ELF-1 (cell line): ENCODE measurements around the gene GIPC1.
"Not testable (repeated sequence)": the region's sequence is repeated elsewhere in the genome, so short reads cannot be mapped to it uniquely, and the experiment has no call there.

Experiments
- DNase-seq: peaks from one replicate; pipeline ENCODE4 v3.0.0-alpha.2; 2016; ENCODE audit warnings: low read depth, low spot score

Gene GIPC1, protein sequence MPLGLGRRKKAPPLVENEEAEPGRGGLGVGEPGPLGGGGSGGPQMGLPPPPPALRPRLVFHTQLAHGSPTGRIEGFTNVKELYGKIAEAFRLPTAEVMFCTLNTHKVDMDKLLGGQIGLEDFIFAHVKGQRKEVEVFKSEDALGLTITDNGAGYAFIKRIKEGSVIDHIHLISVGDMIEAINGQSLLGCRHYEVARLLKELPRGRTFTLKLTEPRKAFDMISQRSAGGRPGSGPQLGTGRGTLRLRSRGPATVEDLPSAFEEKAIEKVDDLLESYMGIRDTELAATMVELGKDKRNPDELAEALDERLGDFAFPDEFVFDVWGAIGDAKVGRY

DNA sequence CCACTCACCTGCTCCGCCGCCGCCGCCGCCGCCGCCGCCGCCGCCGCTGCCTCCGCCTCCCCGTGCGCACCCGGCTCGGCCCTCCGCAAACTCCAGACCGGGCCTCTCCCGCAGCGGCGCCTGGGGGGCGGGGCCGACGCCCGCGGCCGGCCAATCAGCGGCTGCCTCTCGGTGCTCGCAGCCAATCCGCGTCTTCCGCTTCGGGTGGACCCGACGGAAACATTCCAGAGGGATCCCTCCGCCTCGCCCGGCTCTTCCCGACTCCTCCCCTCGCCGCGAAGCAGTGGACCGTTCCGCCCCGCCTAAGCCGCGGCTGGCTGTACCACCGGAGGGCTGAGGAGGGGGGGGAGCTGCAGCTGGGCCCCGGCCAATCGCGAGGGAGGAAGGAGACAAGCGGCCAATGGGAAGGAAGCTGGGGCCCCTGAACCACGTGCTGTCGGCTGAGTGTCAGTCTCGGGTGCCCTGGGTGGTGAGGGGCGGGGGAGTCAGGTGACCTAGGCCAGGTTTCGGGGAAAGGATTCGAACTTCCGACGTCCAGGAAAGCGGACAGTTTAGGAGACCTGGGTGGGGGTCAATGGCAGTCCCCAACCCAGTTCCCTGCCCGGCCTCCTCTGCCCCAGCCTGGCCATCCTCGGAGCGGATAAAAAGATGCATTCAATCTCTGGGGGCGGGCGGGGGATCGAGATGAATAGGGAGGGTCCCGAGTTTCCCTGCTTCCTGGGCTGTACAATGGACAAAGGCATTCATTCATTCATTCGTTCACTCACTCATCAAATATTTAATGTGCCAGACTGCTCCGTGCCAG is at the start of gene GIPC1:
Gene GIPC1 (minus strand): TSS at position 99 of the 805 bp plus-strand sequence. CDS start 13,151 bp downstream, outside the sequence.
- peak; percentile 100 for DNase-seq

DNA sequence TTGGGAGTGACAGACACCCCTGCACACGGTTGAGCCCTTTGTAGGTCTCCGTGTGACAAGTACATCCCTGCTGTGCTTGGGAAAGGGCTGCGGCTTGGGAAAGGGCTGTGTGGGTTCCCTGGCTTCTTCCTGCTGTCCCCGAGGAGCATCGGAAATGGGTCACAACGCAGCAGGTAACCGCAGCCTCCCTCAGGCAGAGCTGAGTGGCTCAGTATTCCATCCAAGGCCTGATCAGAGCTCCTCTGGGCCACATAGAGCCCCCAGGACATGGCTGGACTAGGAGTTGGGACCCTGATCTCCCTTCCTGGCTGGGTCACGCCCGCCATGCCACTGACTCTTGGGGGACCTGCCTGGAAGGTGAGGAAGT is 49.8 kb upstream of the GIPC1 start:
- DNase-seq, result no peak

DNA sequence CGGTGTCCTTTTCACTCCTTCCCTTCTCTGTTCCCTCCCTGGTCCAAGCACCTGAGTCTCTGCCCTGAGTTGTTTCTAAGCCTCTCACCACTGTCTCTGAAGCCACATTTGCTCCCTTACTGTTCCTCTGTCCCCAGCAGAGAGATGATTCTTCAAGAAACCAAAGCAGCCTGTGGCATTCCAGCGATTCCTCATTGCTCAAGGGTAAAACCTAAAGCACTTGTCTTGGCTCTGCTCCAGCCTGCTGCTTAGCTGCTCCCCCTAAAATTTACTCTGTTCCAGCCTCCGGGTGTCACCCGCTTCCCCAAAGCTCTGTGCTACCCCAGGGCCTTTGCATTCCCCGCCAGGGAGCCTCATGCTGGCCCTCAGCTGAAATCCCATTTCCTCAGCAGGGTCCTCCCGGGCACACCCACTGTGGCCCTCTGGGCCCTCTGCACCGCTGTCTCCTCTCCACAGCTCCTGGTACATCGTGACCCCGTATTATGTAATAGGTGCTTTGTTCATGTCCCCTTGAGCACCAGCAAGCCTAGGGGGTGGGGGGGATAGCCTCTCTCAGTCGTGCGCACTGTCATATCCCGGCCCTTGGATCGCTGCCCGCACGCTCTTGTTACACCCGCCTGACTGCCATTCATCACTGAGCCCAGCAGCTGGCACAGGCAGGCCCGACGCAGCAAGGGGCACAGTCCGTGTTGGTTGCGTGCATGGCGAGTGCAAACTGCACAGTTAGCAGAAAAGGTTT is 49.2 kb upstream of the GIPC1 start:
- DNase-seq, result no peak

DNA sequence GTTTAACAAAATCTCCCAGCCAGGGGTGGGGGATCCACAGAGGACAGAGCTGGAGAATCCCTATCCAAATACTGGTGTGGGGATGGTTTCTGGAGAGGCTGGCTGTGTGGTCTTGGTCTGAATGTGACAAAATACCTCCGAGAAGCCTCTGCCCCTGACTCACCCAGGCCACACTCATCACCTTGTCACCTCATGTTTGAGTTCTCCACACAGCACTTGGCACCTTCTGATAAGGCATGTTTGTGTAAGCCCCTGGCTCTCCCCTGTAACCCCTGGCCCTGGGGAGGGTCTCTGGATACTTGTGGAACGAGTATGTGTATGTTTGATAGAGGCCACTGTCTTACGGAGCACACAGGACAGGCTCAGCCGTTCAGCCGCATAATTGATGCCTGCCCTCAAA is 48.1 kb upstream of the GIPC1 start:
- DNase-seq, result no peak

DNA sequence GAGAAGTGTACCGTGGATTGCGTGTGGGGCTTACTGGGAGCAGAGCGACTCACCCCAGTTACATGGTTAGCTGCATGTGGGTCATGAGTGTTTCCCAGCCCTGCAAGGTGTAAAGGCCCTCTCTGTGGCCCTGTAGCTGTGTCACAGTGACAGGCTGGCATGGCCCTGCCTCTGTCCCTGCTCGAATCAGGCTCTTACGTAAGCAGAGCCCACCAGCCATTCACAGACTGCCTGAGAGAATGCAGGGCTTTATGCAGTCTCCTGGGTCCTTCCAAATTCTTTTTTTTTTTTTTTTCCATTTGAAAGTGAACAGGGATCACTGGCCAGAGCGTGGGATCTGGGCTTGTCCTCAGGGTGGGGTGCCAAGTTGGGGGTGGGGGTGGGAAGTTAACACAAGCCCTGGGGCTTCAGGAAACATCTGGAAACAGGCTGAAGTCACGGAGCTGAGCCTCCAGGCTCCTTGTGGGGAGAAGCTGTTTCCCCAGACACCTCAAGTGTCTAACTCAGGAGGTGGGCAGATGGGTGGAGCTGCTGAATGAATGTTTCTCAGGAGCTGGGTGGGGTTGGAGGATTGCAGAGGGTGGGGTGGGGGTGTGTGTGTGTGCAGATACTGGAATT is 46.9 kb upstream of the GIPC1 start:
- no peak for DNase-seq

DNA sequence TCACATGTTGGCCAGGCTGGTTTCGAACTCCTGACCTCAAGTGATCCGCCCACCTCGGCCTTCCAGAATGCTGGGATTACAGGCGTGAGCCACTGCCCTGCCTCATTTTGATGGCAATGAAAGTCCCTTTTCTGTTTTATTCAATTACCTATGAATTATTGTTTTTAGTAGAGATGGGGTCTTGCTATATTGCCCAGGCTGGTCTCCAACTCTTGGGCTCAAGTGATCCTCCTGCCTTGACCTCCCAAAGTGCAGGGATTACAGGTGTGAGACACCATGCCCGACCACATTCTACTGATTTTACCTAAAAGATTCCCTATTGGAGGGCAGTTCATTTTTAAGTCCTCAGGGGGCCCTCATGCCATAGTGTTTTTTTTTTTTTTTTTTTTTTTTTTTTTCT is 46.1 kb upstream of the GIPC1 start:
- DNase-seq, result not testable (repeated sequence)

DNA sequence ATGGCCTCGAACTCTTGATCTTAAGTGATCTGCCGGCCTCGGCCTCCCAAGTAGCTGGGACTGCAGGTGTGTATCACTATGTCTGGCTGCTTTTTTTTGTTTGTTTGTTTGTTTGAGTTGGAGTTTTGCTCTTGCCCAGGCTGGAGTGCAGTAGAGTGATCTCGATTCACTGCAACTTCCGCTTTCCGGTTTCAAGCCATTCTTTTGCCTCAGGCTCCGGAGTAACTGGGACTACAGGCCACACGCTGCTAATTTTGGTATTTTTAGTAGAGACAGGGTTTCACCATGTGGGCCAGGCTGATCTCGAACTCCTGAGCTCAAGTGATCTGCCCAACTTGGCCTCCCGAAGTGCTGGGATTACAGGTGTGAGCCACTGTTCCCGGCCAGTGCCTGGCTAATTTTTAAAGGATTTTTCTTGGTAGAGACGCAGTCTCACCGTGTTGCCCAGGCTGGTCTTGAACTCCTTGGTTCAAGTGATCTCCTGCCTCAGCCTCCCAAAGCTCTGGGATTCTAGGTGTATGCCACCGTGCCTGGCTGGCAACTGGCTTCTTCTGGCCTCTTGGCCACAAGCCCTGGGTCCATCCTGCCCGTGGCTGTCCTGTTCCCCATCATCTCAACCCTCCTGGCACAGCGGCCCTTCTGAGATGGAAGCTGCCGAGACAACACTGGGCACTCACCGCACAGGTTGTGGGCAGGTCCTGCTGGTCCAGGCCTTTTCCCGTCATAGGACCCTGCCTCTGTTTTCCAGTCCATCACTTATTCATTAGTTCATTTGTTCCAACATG is 45.0 kb upstream of the GIPC1 start:
- DNase-seq, result no peak

DNA sequence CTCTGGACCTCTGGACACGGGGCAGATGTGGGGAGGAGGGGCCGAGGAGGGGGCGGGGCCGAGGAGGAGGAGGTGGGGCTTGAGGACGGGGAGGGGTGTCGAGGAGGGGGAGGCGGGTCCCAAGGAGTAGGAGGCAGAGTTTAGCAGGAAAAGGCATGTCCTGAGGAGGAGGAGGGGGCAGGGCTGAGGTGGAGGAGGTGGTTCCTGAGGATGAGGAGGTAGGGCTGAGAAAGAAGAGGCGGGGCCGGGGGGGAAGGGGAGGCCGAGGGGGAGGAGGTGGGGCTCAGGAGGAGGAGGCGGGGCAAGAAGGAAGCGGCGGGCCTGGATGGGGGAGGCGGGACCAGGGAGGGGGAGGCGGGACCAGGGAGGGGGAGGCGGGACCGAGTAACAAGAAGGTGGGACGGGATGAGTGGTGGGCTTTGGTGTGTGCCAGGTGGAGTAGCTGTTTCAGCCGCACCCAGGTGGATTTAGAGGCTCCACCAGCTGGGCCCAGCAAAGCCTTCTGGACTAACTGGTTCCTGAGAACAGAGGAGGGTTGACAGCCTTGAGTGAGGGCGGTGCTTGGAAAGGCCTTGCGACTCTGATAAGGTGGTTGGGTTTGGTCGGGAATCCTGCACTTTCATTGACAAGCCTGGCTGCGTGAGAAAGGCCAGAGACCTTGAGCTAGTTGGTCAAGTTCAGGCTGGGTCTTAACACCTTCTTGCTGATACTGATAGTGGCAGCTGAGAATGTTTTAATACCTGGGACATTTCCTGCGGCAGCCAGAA is 41.2 kb upstream of the GIPC1 start:
- peak; percentile 95 for DNase-seq

DNA sequence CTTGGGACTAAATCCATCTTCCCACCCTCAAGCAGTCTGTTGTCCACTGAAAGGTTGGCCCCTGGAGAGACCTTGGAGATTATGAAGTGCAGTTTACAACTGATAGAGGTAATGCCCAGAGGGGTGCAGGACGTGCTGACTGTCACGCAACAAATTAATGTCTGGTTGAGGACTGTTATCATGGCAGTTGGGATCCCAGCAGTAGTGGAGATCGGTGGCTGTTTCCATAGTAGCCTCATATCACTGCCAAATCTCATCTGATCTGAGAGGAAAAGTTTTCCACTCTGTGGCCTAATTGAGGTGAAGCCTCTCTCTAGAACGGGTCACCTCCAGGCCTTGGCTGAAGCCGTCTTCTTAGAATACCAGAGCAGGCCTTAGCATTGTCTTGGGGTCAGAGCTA is 37.5 kb upstream of the GIPC1 start:
- no peak for DNase-seq

DNA sequence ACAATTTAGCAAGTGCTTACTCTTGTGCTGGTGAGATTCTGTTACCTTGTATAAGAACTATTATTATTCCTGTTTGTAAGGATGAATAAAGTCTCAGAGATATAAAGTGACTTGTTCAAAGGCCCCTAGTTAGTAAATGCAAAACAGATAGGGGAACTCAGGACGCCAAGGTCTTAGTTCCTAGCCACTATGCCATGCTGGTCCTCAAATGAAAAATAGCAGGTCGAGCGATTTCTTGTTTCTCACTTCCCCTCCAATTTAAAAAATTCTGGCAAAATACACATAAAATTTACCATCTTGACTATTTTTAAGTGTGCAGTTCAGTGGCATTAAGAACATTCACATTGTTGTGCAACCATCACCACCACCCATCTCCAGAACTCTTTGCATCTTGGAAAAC is 34.6 kb upstream of the GIPC1 start:
- DNase-seq, result no peak

DNA sequence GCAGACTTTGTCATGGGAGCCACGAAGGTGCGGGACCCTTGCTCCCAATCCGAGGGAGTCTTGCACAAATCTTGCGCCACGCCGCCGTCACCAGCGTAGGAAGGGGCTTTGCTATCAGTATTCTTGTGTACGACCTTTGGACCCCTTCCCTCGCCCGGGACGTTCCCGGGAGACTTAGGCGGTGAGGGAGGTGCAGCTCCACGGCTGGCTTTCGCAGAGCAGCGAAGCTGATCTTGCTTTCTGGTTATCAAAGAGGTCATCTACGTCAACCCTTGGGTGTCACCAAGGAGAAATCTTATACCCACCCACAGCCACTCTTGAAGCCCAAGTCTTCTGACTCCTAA is 34.0 kb upstream of the GIPC1 start:
- DNase-seq, result no peak

DNA sequence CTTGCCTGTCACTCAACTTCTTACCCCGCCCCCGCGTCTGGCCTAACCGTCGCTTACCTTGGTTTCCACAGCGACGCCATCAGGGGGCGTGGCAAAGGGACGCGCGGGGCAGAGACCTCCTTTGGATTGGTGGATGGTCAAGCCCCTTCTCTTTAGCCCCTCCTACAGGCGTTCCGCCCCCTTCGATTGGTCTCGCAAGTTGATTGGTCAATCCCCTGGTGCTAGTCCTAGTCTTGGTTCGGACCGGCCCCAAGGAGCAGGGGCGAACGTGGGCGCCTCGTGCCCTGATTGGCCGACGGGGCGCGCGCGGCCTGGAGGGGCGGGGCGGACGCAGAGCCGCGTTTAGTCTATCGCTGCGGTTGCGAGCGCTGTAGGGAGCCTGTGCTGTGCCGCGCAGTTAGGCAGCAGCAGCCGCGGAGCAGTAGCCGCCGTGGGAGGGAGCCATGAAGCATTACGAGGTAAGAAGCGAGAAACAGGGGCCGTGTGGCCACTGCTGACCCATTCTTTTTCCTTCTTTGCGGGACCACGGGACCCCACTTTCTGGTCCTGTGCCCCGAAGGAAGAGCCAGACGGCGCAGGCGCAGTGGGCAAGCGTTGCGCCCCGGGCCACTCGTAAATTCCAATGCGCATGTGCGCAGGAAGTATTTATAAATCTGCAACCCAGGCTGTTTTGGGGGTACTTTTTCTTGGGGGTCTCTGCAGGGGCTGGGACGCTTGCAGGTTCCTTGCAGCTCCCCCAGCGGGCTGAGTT is 33.5 kb upstream of the GIPC1 start, which contains the start of gene TECR:
Gene TECR (plus strand): TSS at position 341 of the 751 bp plus-strand sequence. CDS start 103 bp downstream, at position 444.
- peak; percentile 100 for DNase-seq

DNA sequence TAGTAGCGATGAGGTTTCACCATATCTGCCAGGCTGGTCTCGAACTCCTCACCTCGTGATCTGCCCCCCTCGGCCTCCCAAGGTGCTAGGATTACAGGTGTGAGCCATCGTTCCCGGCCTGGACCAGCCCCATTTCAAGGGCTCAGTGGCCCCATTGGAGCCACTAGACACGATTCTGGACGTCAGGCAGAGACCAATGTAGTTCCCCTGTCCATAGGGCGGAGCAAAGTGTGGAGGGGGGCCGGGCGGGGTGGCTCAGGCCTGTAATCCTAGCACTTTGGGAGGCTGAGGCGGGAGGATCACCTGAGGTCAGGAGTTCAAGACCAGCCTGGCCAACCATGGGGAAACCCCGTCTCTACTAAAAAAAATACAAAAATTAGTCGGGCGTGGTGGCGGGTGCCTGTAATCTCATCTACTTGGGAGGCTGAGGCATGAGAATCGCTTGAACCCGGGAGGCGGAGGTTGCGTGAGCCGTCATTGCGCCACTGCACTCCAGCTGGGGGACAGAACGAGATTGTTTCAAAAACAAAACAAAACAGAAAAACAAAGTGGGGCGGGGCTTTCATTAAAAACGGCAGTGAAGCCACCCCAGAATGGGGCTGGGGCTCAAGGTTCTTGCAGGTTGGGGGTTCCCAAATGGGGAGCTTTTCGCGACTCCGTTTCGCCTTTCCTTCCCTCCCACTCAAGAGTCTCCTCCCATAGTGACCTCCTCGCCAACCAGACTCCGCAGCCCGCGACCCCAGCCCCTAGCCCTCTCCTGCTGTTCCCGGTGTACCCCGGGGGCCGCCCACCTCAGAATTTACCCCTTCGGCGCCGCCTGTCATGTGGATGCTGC is 32.7 kb upstream of the GIPC1 start:
- DNase-seq, result no peak

DNA sequence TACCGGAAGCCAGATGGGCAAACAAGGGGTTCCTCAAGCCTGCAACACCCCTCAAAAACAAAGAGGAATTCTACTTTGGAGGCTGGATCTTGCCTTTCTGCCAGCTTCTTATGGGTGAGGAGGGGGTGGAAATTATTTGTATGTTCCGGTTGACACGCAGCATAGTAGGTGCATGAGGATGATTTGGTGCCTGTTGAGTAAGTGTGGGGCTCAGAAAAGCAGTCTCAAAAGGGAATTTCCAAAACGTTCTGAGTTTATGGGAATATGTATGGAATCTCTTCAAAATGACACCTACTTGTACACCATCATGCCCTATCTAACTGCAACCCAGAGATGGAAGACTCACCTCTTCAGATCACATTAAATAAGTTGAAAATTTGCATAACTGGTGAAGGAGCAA is 30.5 kb upstream of the GIPC1 start:
- no peak for DNase-seq

DNA sequence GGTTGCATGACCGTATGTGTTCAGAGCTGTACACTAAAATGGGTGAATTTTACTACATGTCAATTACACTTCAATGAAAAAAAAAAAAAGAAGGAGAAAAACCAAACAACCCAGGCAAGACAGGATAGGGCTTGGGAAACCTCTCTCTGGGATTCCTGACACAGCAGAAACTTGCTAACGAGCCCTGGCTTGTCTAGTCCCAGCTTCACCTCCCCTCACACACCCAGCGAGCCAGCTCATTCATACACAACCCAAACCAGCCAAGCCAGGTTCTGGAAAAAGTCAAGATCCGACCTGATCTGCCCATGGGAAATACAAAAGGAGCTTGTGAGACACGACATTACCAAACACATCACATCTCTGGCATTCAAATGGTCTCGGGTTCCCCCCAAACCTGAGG is 29.8 kb upstream of the GIPC1 start:
- DNase-seq, result peak; percentile 57

DNA sequence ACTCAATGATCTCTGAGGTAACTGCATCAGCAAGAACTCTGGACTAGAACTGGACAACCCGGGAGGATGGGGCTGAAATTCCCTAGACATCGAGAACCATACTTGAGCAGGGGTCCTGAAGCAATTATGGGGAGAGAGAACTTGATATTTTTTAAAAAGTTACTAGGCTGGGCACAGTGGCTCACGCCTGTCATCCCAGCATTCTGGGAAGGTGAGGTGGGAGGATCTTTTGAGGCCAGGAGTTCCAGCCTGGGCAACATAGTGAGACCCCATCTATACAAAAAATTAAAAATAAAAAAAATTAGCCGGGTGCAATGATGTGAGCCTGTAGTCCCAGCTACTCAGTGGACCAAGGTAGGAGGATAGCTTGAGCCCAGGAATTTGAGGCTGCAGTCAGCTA is 24.6 kb upstream of the GIPC1 start:
- no peak for DNase-seq

DNA sequence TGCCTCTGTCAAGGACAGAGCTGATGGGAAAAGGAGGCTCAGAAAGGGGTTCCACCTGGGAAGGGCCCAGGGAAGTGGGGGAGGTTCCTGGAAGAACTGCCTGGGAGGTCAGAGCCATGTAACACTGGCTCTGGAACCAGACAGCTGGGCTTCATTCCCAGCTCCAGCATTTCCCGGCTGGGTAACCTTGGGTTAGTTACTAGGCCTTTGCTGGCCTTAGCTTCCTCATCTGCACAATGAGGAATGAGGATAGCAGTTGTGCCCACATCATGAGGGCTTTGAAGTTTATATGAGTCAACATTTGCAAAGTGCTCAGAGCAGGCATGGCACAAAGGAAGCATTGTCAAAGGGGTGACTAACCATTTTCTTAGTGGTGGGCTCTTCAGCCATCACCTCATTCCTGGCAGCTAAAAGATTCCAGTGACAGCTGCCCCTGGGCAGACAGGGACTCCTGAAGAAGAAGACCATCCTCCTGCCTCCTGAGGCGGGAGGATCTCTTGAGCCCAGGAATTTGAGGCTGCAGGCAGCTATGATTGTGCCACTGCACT is 24.0 kb upstream of the GIPC1 start:
- peak; percentile 36 for DNase-seq

DNA sequence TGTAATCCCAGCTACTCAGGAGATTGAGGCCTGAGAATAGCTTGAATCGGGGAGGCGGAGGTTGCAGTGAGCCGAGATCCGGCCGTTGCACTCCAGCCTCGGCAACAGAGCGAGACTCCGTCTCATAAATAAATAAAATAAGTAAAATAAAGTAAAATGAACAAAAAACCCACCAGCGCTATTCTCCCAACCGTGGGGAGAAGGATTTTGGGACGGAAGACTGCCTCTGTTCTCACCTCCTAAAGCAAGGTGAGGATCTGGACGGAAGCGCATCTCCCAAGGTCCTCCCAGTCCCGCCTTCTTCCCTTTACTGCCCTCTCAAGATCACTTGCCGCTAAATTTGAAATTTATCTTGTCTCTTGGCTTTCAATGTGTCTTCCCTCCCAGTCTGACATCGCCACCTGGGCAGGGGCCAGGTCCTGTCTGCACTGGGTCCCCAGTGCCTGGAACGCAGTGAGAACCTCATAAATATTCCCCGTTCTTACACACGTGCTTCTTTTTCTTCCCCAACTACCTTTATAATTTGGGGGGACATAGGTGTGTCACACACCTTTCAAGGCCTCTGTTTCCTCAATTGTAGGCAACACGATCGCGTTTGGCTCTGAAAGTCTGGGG is 23.4 kb upstream of the GIPC1 start:
- DNase-seq, result no peak
